Ramos (cell line): Measurements from ENCODE around the gene CDH23.

Source experiments
- in situ Hi-C: fragments of 300-500 bp; cut with MboI; formaldehyde crosslinking; loops from one replicate; pipeline ENCODE4 v1.14.3; 2022; ENCODE audit warnings: low sequenced_read_pairs; ENCODE audit not compliant: unreplicated experiment

The CDH23 gene

GRCh38 chr10:71368643-71369042 lies 28.1 kb upstream of the CDH23 start:
- in situ Hi-C loops, result no loop called here

GRCh38 chr10:71369602-71370001 lies 27.1 kb upstream of the CDH23 start:
- in situ Hi-C loops, result no loop called here

- in situ Hi-C loops, result no loop called here
These were observed 26.7 kb upstream of the CDH23 start for GRCh38 chr10:71370031-71370430.

- in situ Hi-C loops, result no loop called here
These were observed 25.0 kb upstream of the CDH23 start for GRCh38 chr10:71371750-71372166.

- in situ Hi-C loops, result no loop called here
These were observed 23.7 kb upstream of the CDH23 start for GRCh38 chr10:71372882-71373495.

GRCh38 chr10:71374481-71375233 lies 22.1 kb upstream of the CDH23 start:
- in situ Hi-C loops, result no loop called here

GRCh38 chr10:71375952-71376351 lies 20.8 kb upstream of the CDH23 start:
- in situ Hi-C loops, result no loop called here

- in situ Hi-C loops, result no loop called here
These were observed 18.2 kb upstream of the CDH23 start for GRCh38 chr10:71378336-71379117.

GRCh38 chr10:71379118-71379766 lies 17.5 kb upstream of the CDH23 start:
- in situ Hi-C loops, result no loop called here

GRCh38 chr10:71380841-71381240 lies 15.9 kb upstream of the CDH23 start:
- in situ Hi-C loops, result loop anchor here (10.0 kb wide), 2 partner anchors 324 to 434 kb away; no protein-coding TSS in a partner anchor

- in situ Hi-C loops, result loop anchor here (10.0 kb wide), 2 partner anchors 323 to 433 kb away; no protein-coding TSS in a partner anchor
These were observed 15.1 kb upstream of the CDH23 start for GRCh38 chr10:71381611-71382010.

- in situ Hi-C loops, result loop anchor here (10.0 kb wide), 2 partner anchors 323 to 433 kb away; no protein-coding TSS in a partner anchor
These were observed 14.7 kb upstream of the CDH23 start for GRCh38 chr10:71382028-71382427.

- in situ Hi-C loops, result loop anchor here (10.0 kb wide), 2 partner anchors 322 to 432 kb away; no protein-coding TSS in a partner anchor
These were observed 14.0 kb upstream of the CDH23 start for GRCh38 chr10:71382757-71383156.

GRCh38 chr10:71383972-71384687 lies 12.6 kb upstream of the CDH23 start:
- in situ Hi-C loops, result loop anchor here (10.0 kb wide), 2 partner anchors 321 to 431 kb away; no protein-coding TSS in a partner anchor

GRCh38 chr10:71388171-71388570 lies 8.5 kb upstream of the CDH23 start:
- in situ Hi-C loops, result loop anchor here (10.0 kb wide), 2 partner anchors 317 to 427 kb away; no protein-coding TSS in a partner anchor

- in situ Hi-C loops, result loop anchor here (10.0 kb wide), 2 partner anchors 316 to 426 kb away; no protein-coding TSS in a partner anchor
These were observed 8.0 kb upstream of the CDH23 start for GRCh38 chr10:71388583-71389310.

GRCh38 chr10:71389768-71390460 lies 6.8 kb upstream of the CDH23 start:
- in situ Hi-C loops, result loop anchor here (10.0 kb wide), 2 partner anchors 315 to 425 kb away; no protein-coding TSS in a partner anchor

GRCh38 chr10:71390461-71390835 lies 6.3 kb upstream of the CDH23 start:
- in situ Hi-C loops, result no loop called here
